GM18517 (cell line): ENCODE data around the gene LRRC8E.
"Not testable (repeated sequence)": the region's sequence is repeated elsewhere in the genome, so short reads cannot be mapped to it uniquely, and the experiment has no call there.

Source experiments
- ATAC-seq: cut with Tn5 transposase; IDR thresholded peaks from one replicate; pipeline ENCODE4 v1.9.1; 2021; ENCODE audit warnings: mild to moderate bottlenecking, moderate library complexity; ENCODE audit not compliant: unreplicated experiment

The LRRC8E gene

DNA sequence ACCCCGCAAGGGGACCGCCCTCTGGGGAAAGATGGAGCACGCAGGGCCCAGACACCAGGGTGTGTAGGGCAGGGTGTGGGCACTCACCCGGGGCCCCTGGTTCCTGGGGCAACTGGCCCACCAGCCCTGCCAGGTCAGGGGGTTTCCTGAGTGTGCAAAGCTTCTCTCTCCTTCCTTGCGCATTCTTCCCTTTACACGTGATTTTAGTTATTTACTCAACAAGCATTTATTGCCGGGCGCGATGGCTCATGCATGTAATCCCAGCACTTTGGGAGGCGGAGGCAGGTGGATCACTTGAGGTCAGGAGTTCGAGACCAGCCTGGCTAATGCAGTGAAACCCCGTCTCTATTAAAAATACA is 34.6 kb upstream of the LRRC8E start:
- no peak for ATAC-seq

DNA sequence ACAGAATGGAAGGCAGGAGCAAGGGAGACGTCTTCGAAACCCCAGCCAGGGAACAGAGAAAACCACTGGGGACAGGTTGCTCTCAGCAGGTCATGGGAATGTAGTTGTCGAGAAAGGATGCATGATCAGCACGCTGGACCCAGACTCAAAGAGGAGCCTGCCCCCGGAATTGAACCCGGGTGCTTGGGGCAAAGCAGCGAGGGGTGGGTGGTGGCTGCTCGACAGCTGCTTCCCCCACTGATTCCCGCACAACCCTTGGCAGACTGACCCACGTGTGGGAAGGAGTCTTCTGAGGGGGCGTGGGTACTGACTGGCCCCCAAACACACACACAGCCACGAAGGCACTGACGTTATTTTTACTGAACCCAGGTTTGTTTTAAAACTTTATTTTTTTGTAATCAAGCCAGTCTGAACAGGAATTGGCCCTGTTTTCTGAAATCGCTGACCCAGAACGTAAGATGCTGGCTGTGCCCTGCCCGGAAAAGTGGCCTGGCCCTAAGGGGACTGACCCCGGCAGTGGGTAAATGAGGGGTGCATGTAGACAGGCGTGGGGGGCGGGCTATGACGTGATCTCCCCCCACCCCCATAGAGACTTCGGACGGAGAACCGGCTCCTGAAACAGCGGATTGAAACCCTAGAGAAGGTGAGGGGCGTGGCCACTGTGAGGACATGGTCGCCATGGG is 32.7 kb upstream of the LRRC8E start:
- ATAC-seq: no peak

DNA sequence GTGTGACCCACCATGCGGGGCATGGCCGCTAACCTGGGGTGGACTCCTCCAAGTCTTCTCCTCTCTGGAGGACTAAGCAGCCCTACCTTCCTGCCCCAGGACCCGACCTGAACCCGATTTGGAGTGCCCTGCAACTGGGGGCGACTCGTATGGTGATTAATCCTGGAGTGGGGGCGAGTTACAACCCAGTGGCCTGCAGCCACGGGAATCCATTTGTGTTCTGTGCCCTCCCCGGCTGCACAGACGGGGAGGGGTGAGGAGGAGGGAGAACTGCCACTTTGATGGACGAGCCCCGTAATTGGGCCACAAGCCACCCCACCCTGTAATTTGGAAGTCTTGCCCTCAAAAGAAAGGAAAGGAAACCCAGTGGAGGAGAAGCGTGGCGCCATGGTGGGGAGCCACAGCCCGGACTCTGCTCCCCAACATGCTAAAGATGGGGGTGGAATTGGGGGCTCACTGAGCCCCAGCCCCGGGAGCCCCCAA is 32.2 kb upstream of the LRRC8E start:
- ATAC-seq: no peak

DNA sequence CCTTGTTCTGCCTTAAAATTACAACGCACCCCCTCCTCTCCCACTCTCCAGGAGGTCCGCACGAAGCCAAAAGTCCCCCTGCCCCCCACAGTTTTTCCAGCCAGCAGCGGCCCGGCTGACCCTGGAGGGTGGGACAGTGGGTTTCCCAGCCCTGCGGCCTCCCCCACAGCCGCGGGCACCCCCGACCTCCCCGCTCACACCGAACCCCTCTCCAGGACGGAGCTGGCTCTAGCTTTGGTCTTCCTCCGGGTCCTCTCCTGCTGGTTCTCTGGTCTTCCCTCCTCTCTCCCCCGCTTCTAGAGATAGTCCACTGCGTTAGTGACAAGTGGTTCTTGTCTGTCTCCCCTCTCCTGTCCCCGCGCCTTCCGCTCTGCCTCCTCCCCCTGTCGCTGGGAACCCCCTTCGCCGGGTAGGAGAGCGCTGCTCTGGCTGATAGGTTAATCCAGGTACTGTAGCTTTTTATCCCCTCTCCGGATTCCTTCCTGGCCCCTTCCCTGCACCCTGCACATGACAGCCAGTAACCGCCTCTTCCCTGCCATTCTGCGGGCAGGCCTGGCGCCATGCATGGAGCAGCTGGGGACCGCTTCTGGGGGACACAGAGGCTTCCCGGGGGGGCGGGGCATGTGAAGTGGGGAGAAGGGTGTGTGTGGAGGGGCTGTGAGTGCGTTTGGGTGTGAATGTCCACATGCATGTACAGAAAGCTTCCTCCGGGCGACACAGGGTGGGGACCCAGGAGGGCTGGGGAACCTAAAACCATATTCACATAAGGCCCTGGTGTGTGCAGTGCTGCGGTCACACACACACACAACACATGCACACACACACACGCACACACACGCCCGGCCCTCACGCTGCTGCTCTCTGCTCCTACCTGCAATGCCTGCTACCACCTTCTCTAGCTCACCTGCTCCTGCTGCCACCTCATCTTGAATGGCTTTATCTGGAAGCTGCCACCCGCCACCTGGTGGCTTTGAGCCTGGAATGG is 31.3 kb upstream of the LRRC8E start:
- ATAC-seq: no peak

DNA sequence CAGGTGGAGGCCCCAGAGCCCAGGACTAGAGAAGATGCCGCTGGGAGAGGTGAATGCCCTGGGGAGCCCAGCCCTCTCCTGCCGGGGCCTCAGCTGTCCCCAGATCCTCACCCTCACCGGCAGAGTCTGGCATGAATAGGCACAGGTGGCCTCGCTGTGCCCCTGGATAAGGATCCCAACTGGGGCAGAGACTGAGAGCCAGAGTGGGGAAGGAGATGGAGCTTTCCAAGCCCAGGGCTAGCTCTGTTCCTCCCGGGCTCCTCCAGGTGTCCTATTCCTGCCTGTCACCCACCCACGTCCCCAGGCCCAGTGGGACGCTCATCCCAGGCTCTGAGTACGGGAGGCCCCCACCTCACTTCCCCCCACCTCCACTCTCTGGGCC is 30.6 kb upstream of the LRRC8E start:
- no peak for ATAC-seq

GRCh38 chr19:7858109-7858770 is 30.1 kb upstream of the LRRC8E start:
- ATAC-seq: no peak

GRCh38 chr19:7859087-7859486 is 29.2 kb upstream of the LRRC8E start:
- ATAC-seq: not testable (repeated sequence)

- ATAC-seq: no peak
These were observed 28.2 kb upstream of the LRRC8E start for GRCh38 chr19:7859831-7860713.

DNA sequence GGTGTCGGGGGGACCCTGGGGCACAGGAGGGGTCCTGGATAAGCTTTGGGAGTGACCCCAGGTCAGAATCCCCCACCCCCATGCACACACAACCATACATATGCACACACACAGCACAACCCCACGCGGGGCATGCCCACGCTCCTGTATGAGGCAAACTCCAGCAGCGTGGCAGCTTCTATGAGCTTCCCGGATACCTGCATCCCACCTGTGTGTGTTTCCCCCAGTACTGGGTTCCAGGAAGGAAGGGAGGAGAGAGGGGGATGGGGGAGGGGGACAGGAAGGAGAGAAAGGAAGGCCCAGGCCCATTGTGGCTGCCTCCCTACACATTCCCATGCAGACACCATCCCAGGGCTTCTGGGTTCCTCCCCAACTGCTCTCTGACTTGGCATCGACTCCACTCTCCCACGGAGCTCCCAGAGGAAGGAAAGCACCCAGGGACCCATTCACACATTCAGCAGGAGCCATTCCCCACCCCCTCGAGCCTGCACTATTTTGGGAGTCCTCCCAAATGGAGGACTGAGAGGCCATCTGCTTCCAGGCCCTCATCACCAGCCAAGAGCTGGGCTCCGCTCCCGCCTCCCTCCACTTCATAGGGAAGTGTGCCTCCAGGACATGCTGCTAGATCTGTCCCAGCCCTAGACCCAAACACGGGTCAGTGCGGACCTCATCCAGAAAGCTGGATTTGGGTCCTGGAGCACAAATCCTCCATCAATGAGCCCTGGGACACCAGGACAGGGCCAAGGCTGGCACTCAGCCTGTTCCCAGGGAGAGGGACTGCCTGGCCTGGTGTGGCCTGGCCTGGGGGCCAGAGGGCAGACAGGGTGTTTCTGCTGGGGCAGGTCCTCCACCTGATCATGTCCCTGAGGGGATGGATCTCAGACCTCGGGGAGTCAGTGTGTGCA is 27.3 kb upstream of the LRRC8E start:
- ATAC-seq: no peak

DNA sequence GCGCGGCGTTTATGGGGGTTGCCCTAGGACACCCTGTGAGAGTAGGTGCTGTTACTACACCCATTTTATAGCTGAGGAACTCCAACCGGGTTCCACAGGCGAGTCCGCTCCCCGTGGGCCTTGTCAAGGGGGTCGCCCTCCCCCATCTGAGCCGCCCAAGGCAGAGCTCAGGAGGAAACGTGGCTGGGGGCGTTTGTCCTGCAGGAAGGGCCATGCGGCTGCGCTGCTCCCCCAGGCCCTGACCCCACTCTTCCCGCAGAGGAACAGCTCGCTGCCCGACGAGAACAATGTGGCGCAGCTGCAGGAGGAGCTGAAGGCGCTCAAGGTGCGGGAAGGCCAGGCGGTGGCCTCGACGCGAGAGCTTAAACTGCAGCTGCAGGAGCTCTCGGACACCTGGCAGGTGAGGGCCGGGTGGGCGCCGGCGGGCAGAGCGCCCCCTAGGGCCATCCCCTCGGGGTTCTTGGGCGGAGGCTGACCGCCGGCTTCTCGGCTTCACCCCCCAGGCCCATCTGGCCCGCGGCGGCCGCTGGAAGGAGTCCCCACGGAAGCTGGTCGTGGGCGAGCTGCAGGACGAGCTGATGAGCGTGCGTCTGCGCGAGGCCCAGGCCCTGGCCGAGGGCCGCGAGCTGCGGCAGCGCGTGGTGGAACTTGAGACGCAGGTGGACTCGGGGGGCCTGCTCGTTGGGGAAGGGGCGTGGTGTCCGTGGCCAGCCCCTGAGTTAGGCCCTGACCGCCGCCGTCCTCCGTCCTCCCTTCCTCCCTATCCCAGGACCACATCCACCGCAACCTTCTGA is 26.5 kb upstream of the LRRC8E start:
- no peak for ATAC-seq

- ATAC-seq: no peak
These were observed 25.8 kb upstream of the LRRC8E start for GRCh38 chr19:7862413-7862951.

GRCh38 chr19:7863157-7863970 is 24.9 kb upstream of the LRRC8E start:
- no peak for ATAC-seq

DNA sequence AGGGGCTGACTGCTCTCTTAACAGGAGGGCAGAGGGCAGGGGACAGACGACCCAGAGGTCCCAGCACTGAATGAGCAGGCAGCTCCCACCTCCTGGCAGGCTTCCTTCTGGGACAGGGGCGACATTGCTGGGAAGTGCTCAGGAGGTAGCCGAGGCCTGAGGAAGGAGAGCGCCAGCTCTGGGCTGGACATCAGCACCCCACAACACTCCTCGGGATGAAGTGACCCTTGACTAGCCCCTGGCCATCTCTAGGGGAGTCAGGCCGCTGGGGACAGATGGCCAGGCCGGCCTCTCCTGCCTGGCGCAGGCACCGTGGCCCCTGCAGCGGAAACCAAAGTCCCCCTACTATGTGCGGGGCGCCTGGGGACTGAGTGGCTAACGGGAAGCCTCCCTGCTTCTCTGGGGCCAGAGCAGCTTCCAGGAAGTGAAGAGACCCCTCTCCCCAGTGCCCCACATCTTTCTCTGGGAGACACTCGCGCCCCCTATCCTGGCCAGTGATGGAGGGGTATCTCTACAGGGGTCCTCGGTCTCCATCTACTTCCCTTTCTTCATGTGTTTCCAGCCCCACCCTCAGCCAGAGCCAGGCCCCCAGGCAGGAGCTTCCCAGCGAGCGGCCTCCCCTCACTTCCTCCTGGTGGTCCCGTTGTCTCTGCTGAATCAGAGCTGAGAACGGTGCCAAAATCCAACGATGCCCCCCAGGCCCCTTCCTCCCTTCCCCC is 24.2 kb upstream of the LRRC8E start:
- ATAC-seq: no peak

DNA sequence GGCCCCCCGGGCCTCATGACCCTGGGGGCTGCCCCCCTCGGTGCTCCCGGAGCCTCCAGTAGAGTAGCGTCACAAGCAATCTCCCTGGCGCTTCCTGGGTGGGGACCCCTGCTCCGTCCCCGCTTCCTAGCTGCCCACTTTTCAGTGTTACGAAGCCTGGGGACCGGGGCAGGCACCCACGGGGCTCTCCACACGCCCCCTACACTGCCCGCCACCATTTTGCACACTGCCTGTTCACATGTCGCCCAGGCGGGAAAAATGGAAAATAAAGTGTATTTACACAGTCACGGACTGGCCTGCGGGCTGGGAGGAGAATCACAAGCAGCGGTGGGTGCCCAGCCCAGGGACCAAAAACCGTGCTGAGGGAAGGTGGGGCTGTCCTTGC is 23.6 kb upstream of the LRRC8E start:
- ATAC-seq: no peak

GRCh38 chr19:7865262-7865911 is 22.9 kb upstream of the LRRC8E start:
- ATAC-seq: no peak

GRCh38 chr19:7866399-7867091 is 21.8 kb upstream of the LRRC8E start:
- no peak for ATAC-seq
